NB4 (cell line): Measurements from ENCODE around the gene KIAA1191.

Experiments used
- DNase-seq: peaks from one replicate; pipeline ENCODE4 v3.0.0; 2010; ENCODE audit warnings: low read depth
- H3K4me3 ChIP-seq: one replicate; pipeline ENCODE4 v1.5.1; 2011; ENCODE audit warnings: mild to moderate bottlenecking, low read depth, low read length, moderate library complexity
- CTCF ChIP-seq: IDR thresholded peaks from one replicate; pipeline ENCODE4 v1.5.1; 2012; ENCODE audit warnings: low read depth, low read length
- MAX ChIP-seq: IDR thresholded peaks from 2 replicates; pipeline ENCODE4 v1.6.1; 2011; ENCODE audit warnings: low read depth, low read length
- MYC ChIP-seq: IDR thresholded peaks from 2 replicates; pipeline ENCODE4 v1.6.1; 2011; ENCODE audit warnings: low read depth, low read length
- POLR2A ChIP-seq: IDR thresholded peaks from 2 replicates; pipeline ENCODE4 v1.6.1; 2011; ENCODE audit warnings: mild to moderate bottlenecking; ENCODE audit not compliant: insufficient read length; ENCODE audit errors: extremely low read depth

Gene KIAA1191

GRCh38 chr5:176396330-176396729 is 34.8 kb upstream of the KIAA1191 start:
- DNase-seq, result no peak
- TF ChIP-seq CTCF (no peak), MYC (no peak), MAX (no peak), POLR2A (no peak)
- no peak overlapping the region for H3K4me3 ChIP-seq

- H3K4me3 ChIP-seq, result no peak overlapping the region
- TF ChIP-seq POLR2A, result no peak
- TF ChIP-seq MYC, result no peak
- TF ChIP-seq CTCF, result no peak
- TF ChIP-seq MAX, result no peak
- no peak for DNase-seq
Observed at GRCh38 chr5:176394881-176395675, 33.5 kb upstream of the KIAA1191 start.

GRCh38 chr5:176394096-176394495 is 32.5 kb upstream of the KIAA1191 start:
- no peak for DNase-seq
- H3K4me3 ChIP-seq, result no peak overlapping the region
- TF ChIP-seq POLR2A (no peak), MAX (no peak), MYC (no peak), CTCF (no peak)

GRCh38 chr5:176392526-176392925 is 31.0 kb upstream of the KIAA1191 start:
- no peak for DNase-seq
- H3K4me3 ChIP-seq, result no peak overlapping the region
- TF ChIP-seq CTCF (no peak), MYC (no peak), POLR2A (no peak), MAX (no peak)

GRCh38 chr5:176391999-176392398 is 30.4 kb upstream of the KIAA1191 start:
- DNase-seq, result peak; percentile 88
- H3K4me3 ChIP-seq, result no peak overlapping the region
- no peak for TF ChIP-seq CTCF
- no peak for TF ChIP-seq MYC
- TF ChIP-seq POLR2A, result no peak
- TF ChIP-seq MAX, result peak; percentile 44; the same call in 1 of the 2 replicates
